ENCODE results near the gene APEH.

DNA sequence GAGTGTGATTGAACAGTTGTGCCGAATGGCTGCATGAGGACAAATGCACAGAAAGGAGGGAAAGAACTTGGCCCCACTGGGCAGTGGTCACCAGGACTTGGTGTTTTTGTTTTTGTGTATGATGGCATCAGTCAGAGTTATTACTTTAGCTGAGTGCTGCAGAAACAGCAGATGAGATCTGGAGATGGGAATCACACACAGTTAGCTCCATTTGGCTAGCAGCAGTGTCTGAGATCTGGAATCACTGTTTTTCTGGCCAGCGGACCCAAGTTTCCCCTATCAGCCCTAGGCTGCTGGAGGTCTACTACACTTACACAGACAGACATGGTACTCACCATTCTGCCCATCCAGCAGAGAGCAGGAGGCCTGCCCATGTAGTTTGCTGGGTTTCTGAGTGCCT, 45.9 kb upstream of the APEH start:
- TF ChIP-seq EZH2 (IDR thresholded peaks at IDR 0.05; ENCODE audit: low read depth, unreplicated experiment): no peak
- TF ChIP-seq, protein P1, sequence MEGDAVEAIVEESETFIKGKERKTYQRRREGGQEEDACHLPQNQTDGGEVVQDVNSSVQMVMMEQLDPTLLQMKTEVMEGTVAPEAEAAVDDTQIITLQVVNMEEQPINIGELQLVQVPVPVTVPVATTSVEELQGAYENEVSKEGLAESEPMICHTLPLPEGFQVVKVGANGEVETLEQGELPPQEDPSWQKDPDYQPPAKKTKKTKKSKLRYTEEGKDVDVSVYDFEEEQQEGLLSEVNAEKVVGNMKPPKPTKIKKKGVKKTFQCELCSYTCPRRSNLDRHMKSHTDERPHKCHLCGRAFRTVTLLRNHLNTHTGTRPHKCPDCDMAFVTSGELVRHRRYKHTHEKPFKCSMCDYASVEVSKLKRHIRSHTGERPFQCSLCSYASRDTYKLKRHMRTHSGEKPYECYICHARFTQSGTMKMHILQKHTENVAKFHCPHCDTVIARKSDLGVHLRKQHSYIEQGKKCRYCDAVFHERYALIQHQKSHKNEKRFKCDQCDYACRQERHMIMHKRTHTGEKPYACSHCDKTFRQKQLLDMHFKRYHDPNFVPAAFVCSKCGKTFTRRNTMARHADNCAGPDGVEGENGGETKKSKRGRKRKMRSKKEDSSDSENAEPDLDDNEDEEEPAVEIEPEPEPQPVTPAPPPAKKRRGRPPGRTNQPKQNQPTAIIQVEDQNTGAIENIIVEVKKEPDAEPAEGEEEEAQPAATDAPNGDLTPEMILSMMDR (conservative IDR thresholded peaks at IDR 0.05; ENCODE audit: low read depth in 2 of 2): no peak
- no peak for TF ChIP-seq POLR2AphosphoS5 (IDR thresholded peaks at IDR 0.05; ENCODE audit: low read depth)
- TF ChIP-seq JUNB (IDR thresholded peaks at IDR 0.05; ENCODE audit: unreplicated experiment): no peak
- no peak for TF ChIP-seq EZH2phosphoT487 (IDR thresholded peaks at IDR 0.05; ENCODE audit: unreplicated experiment)
- no peak for TF ChIP-seq CREB1 (CRISPR knock-in tag; IDR thresholded peaks at IDR 0.05; ENCODE audit: low read depth)
- TF ChIP-seq REST (IDR thresholded peaks at IDR 0.05; ENCODE audit: unreplicated experiment): no peak
- TF ChIP-seq ZNF114 (CRISPR knock-in tag; IDR thresholded peaks at IDR 0.05): no peak
- no peak for TF ChIP-seq ZNF331 (CRISPR knock-in tag; IDR thresholded peaks at IDR 0.05; ENCODE audit: low read depth)
- TF ChIP-seq ZNF462 (CRISPR knock-in tag; IDR thresholded peaks at IDR 0.05): no peak
- TF ChIP-seq ETS1 (IDR thresholded peaks at IDR 0.05): no peak

Data from GM23338 (cell line).